HepG2 (cell line): ENCODE measurements around the gene FAAP100. TPM values are rescaled to one million over a fixed set of nuclear protein-coding genes. Genes with fewer than 3 reads are reported as not detected.
A peak's percentile ranks its signal among the peaks of the same experiment; 100 is the strongest.

Source experiments
- ATF2 ChIP-seq: sonication (generic); formaldehyde crosslinking; IDR thresholded peaks from 2 replicates; pipeline ENCODE4 v1.4.0; 2020; ENCODE audit warnings: missing genetic modification reagents
- CHD4 ChIP-seq: fragments of 200-600 bp; sonication (generic); IDR thresholded peaks from 2 replicates; pipeline ENCODE4 v1.7.0; 2017; ENCODE audit warnings: mild to moderate bottlenecking, low read length, borderline replicate concordance
- FOXP1 ChIP-seq, 2 experiments: fragments of 450-650 bp in 1 of 2; IDR thresholded peaks; 2 replicates each; pipeline ENCODE4 v1.6.1; 2017 to 2018; ENCODE audit warnings: antibody characterized with exemption in 1 of 2
- GATAD2A ChIP-seq: IDR thresholded peaks from 2 replicates; pipeline ENCODE4 v1.6.1; 2016
- MLX ChIP-seq: IDR thresholded peaks from 2 replicates; pipeline ENCODE4 v1.6.1; 2016
- NFKBIZ ChIP-seq: IDR thresholded peaks from 2 replicates; pipeline ENCODE4 v1.6.1; 2018; ENCODE audit warnings: missing genetic modification reagents, missing compliant biosample characterization
- NKX3-1 ChIP-seq: sonication (generic); formaldehyde crosslinking; IDR thresholded peaks from 2 replicates; pipeline ENCODE4 v1.5.0; 2020; ENCODE audit warnings: missing genetic modification reagents
- SOX5 ChIP-seq: IDR thresholded peaks from 2 replicates; pipeline ENCODE4 v1.6.1; 2016; ENCODE audit warnings: borderline replicate concordance
- TFDP2 ChIP-seq: sonication (generic); formaldehyde crosslinking; IDR thresholded peaks from 2 replicates; pipeline ENCODE4 v1.4.0; 2020; ENCODE audit warnings: missing genetic modification reagents
- ZBTB3 ChIP-seq: sonication (generic); formaldehyde crosslinking; IDR thresholded peaks from 2 replicates; pipeline ENCODE4 v1.4.0; 2020; ENCODE audit warnings: low read depth, mild to moderate bottlenecking, moderate library complexity, missing genetic modification reagents, borderline replicate concordance
- ZBTB34 ChIP-seq: sonication (generic); formaldehyde crosslinking; IDR thresholded peaks from 2 replicates; pipeline ENCODE4 v1.8.0; 2022; ENCODE audit warnings: mild to moderate bottlenecking, missing genetic modification reagents
- ZNF142 ChIP-seq: sonication (generic); formaldehyde crosslinking; IDR thresholded peaks from 2 replicates; pipeline ENCODE4 v1.4.0; 2020; ENCODE audit warnings: missing genetic modification reagents
- ZNF33B ChIP-seq: sonication (generic); formaldehyde crosslinking; IDR thresholded peaks from 2 replicates; pipeline ENCODE4 v1.5.1; 2020; ENCODE audit warnings: mild to moderate bottlenecking, missing genetic modification reagents
- ZNF766 ChIP-seq: sonication (generic); formaldehyde crosslinking; IDR thresholded peaks from 2 replicates; pipeline ENCODE4 v1.5.0; 2020; ENCODE audit warnings: missing genetic modification reagents, borderline replicate concordance
- ZNF790 ChIP-seq: sonication (generic); formaldehyde crosslinking; IDR thresholded peaks from 2 replicates; pipeline ENCODE4 v1.8.0; 2022; ENCODE audit warnings: missing genetic modification reagents, mild to moderate bottlenecking, borderline replicate concordance
- ZNF800 ChIP-seq: sonication (generic); formaldehyde crosslinking; IDR thresholded peaks from 2 replicates; pipeline ENCODE4 v1.4.0; 2020; ENCODE audit warnings: missing genetic modification reagents
- polyA plus RNA-seq, 8 experiments: library from polyadenylated mRNA; depleted of rRNA in 3 of 8; stranded (reverse) in 7 of 8; unstranded in 1 of 8; fragments of >200 nt; fragmentation: Illumina TruSeq in 4 of 8; extraction: Trizol in 4 of 8; gene quantifications; 2 replicates each; pipeline versions ENCODE4 v1.2.1 to v1.2.3, GENCODE V29; 2011 to 2016; ENCODE audit warnings: low read depth in 4 of 8, missing spikeins in 1 of 8, mixed read lengths in 1 of 8; ENCODE audit not compliant: insufficient read depth in 1 of 8
- total RNA-seq, 5 experiments: library from RNA; depleted of rRNA; stranded (reverse); fragments of >200 nt; fragmentation: Illumina TruSeq; extraction: Trizol; gene quantifications; 2 replicates each; pipeline ENCODE4 v1.2.3, GENCODE V29; 2016; ENCODE audit warnings: low read depth in 1 of 5

Gene FAAP100
- total and polyA plus RNA-seq, 2 of the 13 experiments (the other 11 are each of a cell fraction or from before 2014, with no cell fraction given): 7.6 to 20.8 TPM

GRCh38 chr17:81514739-81515529, 37.2 kb downstream of the FAAP100 start (continued):
- TF ChIP-seq ZNF33B (CRISPR knock-in tag) (0 out of 2 replicates have a peak, but pooled peaks have one; percentile 49), SOX5 (CRISPR knock-in tag) (peak; percentile 3; the same call in 1 of the 2 replicates), FOXP1 (IDR thresholded peaks at IDR 0.05) (no peak), FOXP1 (CRISPR knock-in tag; IDR thresholded peaks at IDR 0.05) (no peak), GATAD2A (CRISPR knock-in tag) (0 out of 2 replicates have a peak, but pooled peaks have one; percentile 24), ZBTB3 (CRISPR knock-in tag) (no peak), MLX (no peak), ZNF142 (CRISPR knock-in tag) (peak; percentile 96), NFKBIZ (CRISPR knock-in tag) (no peak), NKX3-1 (CRISPR knock-in tag) (peak; percentile 62; the same call in 1 of the 2 replicates), ATF2 (CRISPR knock-in tag) (peak; percentile 40; the same call in 1 of the 2 replicates), TFDP2 (CRISPR knock-in tag) (peak; percentile 14; the same call in 1 of the 2 replicates), ZNF766 (CRISPR knock-in tag) (no peak), ZNF800 (CRISPR knock-in tag) (0 out of 2 replicates have a peak, but pooled peaks have one; percentile 33), ZBTB34 (CRISPR knock-in tag) (no peak), CHD4 (no peak), ZNF790 (0 out of 2 replicates have a peak, but pooled peaks have one; percentile 54)
